ENCODE measurements around the gene COA8. TPM values are rescaled to one million over a fixed set of nuclear protein-coding genes. Genes with fewer than 3 reads are reported as not detected.

The COA8 gene
- total and polyA plus RNA-seq, 2 of the 13 experiments (the other 11 are each of a cell fraction or from before 2014, with no cell fraction given), result 10.9 to 25.1 TPM

- TF ChIP-seq SNAPC4 (CRISPR knock-in tag; IDR thresholded peaks at IDR 0.05) (no peak), HOXA5 (CRISPR knock-in tag; IDR thresholded peaks at IDR 0.05) (no peak; the same call in 1 of the 2 replicates), PPARG (CRISPR knock-in tag; conservative IDR thresholded peaks at IDR 0.05) (no peak), GATAD2A (CRISPR knock-in tag; IDR thresholded peaks at IDR 0.05) (peak; percentile 54), ZKSCAN8 (CRISPR knock-in tag; IDR thresholded peaks at IDR 0.05; ENCODE audit: borderline replicate concordance) (no peak), MXD3 (CRISPR knock-in tag; IDR thresholded peaks at IDR 0.05) (peak; percentile 97), ZSCAN29 (CRISPR knock-in tag; conservative IDR thresholded peaks at IDR 0.05) (no peak), SP5 (CRISPR knock-in tag; IDR thresholded peaks at IDR 0.05; ENCODE audit: borderline replicate concordance, low read depth) (peak; percentile 17; the same call in 1 of the 2 replicates), CEBPB (IDR thresholded peaks at IDR 0.05; ENCODE audit: borderline replicate concordance, low read depth, low read length) (no peak), HNF4A (CRISPR knock-in tag; IDR thresholded peaks at IDR 0.05) (no peak), HMGXB4 (CRISPR knock-in tag; IDR thresholded peaks at IDR 0.05; ENCODE audit: borderline replicate concordance in 1 of 2, low read depth in 1 of 2) (peak in 1 of 2 experiments; percentile 47; a peak in 2 of 4 replicates)
Measured at GRCh38 chr14:103528587-103529382, 34.0 kb upstream of the COA8 start, which contains the start of gene TRMT61A (continued).

Data from HepG2 (cell line).